ENCODE data around the gene PIN4.

DNA sequence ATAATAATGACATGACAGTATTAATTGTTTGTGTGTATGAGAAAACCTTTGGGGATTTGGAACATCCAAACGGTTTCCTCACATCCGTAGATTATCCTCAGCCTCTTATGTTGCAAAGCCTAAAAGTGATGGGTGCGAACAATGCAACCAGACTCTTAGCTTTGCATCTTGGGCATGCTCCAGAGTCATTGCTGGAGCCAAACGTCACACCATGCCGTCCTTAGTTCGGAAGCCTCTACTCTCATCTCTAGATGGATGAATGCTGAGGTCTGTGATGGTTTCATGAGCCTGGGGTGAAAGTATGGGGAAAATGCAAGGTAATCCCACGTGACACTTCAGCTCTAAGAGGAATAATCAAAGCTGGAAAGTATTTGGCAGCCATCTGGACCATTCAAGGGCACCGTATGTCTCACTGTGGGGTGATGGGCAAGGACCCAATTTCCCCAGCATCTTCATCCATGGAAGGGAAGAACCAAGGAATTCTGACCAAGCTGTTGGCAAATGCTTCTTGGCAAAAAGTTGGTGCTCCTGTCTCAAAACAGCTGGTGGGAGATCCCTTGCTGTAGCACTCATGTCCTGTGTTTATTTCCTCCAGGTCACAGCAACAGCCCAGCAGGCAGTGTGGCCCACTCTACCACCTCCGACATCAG lies 43.6 kb upstream of the PIN4 start:
- TF ChIP-seq POLR2AphosphoS5 (IDR thresholded peaks at IDR 0.05; ENCODE audit: low read depth, low read length) (no peak), SPI1 (IDR thresholded peaks at IDR 0.05; ENCODE audit: low read depth, low read length) (no peak), POLR2A (IDR thresholded peaks at IDR 0.05; ENCODE audit: low read depth, low read length) (no peak)
